Measurements from ENCODE around the gene DIPK1C.
A peak's percentile ranks its signal among the peaks of the same experiment; 100 is the strongest.

Gene DIPK1C

DNA sequence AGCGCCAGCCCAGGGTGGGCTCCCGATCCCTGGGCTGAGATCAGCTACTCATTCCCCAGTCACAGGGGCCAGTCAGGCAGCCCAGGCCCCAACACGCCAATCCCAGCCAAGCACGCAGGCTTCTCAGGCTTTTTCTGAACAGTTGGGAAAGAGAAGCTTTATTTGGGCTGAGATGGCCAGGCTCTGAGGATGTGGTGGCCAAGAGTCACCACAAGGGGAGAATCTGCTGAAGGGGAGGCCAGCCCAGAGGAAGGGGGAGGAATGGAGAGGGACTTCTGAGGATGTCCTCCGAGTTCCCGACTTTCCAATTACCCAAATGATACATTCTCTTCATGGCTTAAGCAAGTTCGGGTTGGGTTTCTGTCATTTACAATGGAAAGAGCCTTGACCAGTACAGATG, 2.8 kb upstream of the DIPK1C start:
- TF ChIP-seq, protein P1, sequence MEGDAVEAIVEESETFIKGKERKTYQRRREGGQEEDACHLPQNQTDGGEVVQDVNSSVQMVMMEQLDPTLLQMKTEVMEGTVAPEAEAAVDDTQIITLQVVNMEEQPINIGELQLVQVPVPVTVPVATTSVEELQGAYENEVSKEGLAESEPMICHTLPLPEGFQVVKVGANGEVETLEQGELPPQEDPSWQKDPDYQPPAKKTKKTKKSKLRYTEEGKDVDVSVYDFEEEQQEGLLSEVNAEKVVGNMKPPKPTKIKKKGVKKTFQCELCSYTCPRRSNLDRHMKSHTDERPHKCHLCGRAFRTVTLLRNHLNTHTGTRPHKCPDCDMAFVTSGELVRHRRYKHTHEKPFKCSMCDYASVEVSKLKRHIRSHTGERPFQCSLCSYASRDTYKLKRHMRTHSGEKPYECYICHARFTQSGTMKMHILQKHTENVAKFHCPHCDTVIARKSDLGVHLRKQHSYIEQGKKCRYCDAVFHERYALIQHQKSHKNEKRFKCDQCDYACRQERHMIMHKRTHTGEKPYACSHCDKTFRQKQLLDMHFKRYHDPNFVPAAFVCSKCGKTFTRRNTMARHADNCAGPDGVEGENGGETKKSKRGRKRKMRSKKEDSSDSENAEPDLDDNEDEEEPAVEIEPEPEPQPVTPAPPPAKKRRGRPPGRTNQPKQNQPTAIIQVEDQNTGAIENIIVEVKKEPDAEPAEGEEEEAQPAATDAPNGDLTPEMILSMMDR (IDR thresholded peaks at IDR 0.05; ENCODE audit: low read depth, low read length), result 0 out of 2 replicates have a peak, but pooled peaks have one; percentile 25
- H3K4me3 ChIP-seq (ENCODE audit: low read depth, low read length), result no peak overlapping the region

DNA sequence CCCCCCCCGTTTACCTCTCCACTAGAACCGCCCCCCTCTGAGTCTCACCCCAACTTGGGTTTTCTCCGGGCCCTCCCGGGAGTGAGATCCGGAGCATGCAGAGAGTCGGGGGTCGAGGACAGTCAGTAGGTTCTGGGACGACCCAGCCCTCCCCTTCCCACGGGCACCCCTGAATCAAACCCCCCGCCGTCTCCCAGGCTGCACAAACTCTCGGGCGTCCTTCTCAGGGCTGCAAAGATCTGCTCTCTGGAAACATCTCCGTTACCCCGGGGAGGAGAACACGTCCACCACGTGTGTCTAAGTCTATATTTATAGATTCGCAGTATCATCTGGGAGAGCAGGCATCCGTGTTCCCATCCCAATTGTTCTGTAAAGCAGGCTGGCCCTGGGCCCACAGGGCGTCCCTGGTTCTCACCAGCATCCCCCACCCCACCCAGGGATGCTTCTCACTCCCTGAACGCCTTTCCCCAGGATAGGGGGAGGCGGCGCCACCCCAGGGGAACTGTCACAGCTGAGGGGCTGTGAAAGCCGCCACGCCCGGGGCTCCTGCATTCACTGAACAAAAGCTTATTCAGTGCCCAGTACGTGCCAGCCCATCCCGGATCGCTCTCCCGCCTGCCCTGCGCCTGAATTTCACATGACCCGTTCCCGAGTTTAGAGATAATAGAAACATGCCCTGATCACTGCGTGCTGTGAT, 765 bp upstream of the DIPK1C start:
- TF ChIP-seq, protein P1 (IDR thresholded peaks at IDR 0.05; ENCODE audit: low read depth, low read length), result no peak
- no peak overlapping the region for H3K4me3 ChIP-seq (ENCODE audit: low read depth, low read length)

DNA sequence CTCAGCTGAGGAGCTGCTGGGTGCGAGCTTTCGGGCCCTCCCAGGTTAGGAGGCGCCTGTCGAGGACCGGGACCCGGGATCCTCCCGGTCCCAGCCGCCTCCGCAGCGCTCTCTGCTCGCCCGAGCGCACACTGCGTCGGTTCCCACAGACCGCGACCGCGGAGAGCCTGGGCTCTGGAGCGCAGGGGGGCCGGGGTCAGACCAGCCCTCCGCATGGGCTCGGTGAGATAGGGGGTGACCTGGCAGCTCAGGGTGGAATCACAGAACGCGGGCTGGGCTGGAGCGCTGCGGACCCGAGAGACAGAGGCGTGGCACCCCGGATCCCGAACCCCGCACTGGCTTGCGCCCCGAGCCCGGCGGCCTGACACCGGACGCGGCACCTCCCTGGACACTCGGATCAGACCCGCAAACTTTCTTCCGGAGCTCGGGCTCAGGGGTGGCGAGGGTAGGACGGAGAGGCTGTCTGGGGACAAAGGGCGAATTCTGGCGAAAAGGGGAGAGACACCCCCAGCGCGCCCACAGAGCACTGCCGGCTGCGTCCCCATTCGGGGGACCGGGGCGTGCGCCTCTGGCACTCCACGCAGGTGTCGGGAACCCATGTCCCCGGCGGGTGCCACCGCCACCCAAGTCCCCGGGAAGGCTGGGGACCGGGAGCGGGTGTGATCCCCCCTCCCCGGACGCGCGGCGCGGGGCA, 612 bp downstream of the DIPK1C start:
- TF ChIP-seq, protein P1 (IDR thresholded peaks at IDR 0.05; ENCODE audit: low read depth, low read length), result no peak
- no peak overlapping the region for H3K4me3 ChIP-seq (ENCODE audit: low read depth, low read length)

DNA sequence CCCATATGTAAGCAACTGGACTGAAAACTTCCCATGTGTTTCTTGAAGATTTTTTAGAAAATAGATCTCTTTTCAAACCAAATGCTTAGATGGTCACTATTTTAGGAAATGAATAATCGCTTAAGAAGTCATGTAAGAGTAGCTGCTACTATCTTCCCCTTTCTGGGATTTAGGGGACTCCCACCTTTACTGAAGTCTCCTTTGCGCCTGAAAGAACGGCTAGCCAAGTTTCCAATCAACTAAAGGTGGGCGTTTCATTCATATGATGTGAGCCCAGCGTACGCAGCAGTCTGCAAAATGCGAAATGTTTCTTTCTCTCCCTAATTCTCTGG, 1.1 kb downstream of the DIPK1C start:
- TF ChIP-seq, protein P1 (IDR thresholded peaks at IDR 0.05; ENCODE audit: low read depth, low read length), result no peak
- no peak overlapping the region for H3K4me3 ChIP-seq (ENCODE audit: low read depth, low read length)

DNA sequence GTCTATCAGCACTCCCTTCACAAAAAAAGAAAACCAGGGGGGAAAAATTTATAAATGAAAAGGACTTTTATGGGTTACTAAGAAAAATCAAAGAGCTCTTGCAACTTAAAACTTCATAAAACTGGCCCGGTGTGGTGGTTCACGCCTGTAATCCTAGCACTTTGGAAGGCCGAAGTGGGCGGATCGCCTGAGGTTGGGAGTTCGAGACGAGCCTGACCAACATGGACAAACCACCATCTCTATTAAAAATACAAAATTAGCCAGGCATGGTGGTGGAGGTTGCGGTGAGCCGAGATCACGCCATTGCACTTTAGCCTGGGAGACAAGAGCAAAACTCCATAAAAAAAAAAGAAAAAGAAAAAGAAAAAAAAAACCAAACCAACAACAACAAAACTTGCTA, 1.7 kb downstream of the DIPK1C start:
- H3K4me3 ChIP-seq (ENCODE audit: low read depth, low read length), result no peak overlapping the region
- TF ChIP-seq, protein P1 (IDR thresholded peaks at IDR 0.05; ENCODE audit: low read depth, low read length), result no peak

DNA sequence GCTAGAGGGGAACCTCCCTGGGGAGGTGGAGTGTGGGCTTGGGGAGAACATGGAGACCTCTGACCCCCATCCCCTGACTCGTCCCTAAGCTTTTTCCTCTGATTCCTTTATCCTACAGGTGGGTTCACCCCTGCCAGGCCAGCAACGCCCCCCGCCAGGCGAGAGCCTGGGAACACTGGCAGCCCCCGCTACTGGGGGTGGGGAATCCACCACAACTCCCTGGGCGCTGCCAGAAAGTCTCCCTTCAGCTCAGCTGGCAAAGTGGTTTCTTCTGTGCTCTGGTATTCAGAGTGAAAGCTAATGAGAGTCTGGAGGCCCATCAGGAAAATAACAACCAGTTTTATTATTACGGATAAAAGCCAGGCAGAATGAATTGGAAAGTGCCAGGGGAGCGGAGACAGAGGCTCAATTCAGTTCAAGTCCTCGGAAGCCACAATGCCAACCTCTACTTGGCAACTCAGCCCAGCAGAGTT, 2.8 kb downstream of the DIPK1C start:
- H3K4me3 ChIP-seq (ENCODE audit: low read depth, low read length), result no peak overlapping the region
- TF ChIP-seq, protein P1 (IDR thresholded peaks at IDR 0.05; ENCODE audit: low read depth, low read length), result no peak

DNA sequence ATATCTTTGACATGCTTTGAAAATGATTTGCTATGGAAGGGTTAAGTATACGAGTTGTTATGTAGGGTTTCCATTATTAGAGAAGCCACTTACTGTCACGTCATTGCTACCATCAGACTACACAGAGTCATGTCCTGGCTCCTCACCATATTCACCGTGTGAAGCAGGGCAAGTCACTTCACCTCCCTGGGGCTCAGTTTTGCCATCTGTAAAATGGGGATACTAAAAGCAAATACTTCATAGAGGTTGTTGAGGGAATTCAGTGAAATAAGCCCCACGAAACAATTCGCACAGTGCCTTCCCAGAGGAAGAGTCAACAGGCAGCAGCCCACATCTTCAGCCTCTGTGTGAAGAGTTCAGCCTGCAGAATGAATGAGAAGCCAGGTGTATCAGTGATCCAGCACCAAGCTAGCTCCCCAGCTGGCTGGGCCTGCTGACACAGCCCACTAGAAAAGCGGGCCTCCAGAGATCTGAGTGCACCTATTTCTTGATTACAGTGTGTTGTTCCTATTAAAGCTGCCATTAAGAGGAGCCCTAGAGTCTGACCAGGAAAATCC, 3.4 kb downstream of the DIPK1C start:
- no peak overlapping the region for H3K4me3 ChIP-seq (ENCODE audit: low read depth, low read length)
- TF ChIP-seq, protein P1 (IDR thresholded peaks at IDR 0.05; ENCODE audit: low read depth, low read length), result no peak
